ENCODE data around the gene CCDC28B.

DNA sequence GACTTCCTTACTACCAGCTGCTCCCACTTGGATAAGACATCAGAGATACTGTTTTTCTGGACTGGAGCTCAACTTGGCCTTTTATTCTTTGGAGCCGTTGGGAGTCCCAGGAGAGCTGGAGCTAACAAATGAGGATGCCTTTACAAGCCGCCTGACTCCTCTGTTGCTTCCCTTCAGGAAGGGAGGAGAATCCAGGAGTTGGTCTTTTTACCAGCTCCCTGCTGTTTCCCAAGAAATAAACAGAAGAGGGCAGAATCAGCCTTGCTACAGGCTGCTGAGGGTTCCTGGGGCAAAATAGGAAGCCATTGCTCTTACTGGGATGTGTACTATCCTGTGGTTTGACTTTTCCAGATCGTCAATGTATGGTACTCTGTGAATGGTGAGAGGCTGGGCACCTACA is 23.3 kb downstream of the CCDC28B start:
- TF ChIP-seq SUZ12 (IDR thresholded peaks at IDR 0.05; ENCODE audit: extremely low read depth, insufficient read depth, insufficient read length): no peak
- no peak for TF ChIP-seq ZNF274 (IDR thresholded peaks at IDR 0.05; ENCODE audit: low read depth, low read length)

Data from NT2/D1 (cell line).